Jurkat, Clone E6-1 (cell line): ENCODE measurements around the gene CHRNG. TPM values are rescaled to one million over a fixed set of nuclear protein-coding genes. Genes with fewer than 3 reads are reported as not detected.

ENCODE experiments used
- DNase-seq: peaks from one replicate; pipeline ENCODE4 v3.0.0-alpha.2; 2011; ENCODE audit warnings: low read depth, low spot score
- H3K4me3 ChIP-seq: 2 replicates; pipeline ENCODE4 v1.5.1; 2011; ENCODE audit warnings: mild to moderate bottlenecking, low read length, control low read depth, moderate library complexity
- polyA plus RNA-seq: library from polyadenylated mRNA; unstranded; fragments of >200 nt; gene quantifications from one replicate; pipeline ENCODE4 v1.2.1, GENCODE V29; 2012; ENCODE audit warnings: missing spikeins; ENCODE audit not compliant: insufficient read length, insufficient read depth

The CHRNG gene
- not detected for polyA plus RNA-seq

- no peak for DNase-seq
- no peak within 1 kb of the TSS for H3K4me3 ChIP-seq
Observed at GRCh38 chr2:232539298-232540231, at the start of gene CHRNG. Gene CHRNG (plus strand): TSS chr2:232539692. CDS start chr2:232539748, 56 bp downstream.

GRCh38 chr2:232490221-232491138, 49.0 kb upstream of the CHRNG start:
- no peak for DNase-seq
- no peak overlapping the region for H3K4me3 ChIP-seq

- no peak overlapping the region for H3K4me3 ChIP-seq
- DNase-seq = no peak
Observed at GRCh38 chr2:232491139-232491780, 48.2 kb upstream of the CHRNG start.

- H3K4me3 ChIP-seq = no peak overlapping the region
- DNase-seq = no peak
Observed at GRCh38 chr2:232492236-232492848, 47.1 kb upstream of the CHRNG start.

- no peak for DNase-seq
- H3K4me3 ChIP-seq = no peak overlapping the region
Observed at GRCh38 chr2:232492963-232493700, 46.4 kb upstream of the CHRNG start.

- DNase-seq = no peak
- no peak overlapping the region for H3K4me3 ChIP-seq
Observed at GRCh38 chr2:232493701-232494474, 45.6 kb upstream of the CHRNG start.

- no peak overlapping the region for H3K4me3 ChIP-seq
Observed at GRCh38 chr2:232494542-232494941, 45.0 kb upstream of the CHRNG start.

GRCh38 chr2:232495292-232495691, 44.2 kb upstream of the CHRNG start:
- DNase-seq = no peak
- no peak overlapping the region for H3K4me3 ChIP-seq

More at GRCh38 chr2:232494542-232494941, 45.0 kb upstream of the CHRNG start:
- no peak for DNase-seq

GRCh38 chr2:232496501-232497270, 42.8 kb upstream of the CHRNG start:
- no peak for DNase-seq
- H3K4me3 ChIP-seq = no peak overlapping the region

- no peak overlapping the region for H3K4me3 ChIP-seq
- DNase-seq = no peak
Observed at GRCh38 chr2:232497348-232497747, 42.1 kb upstream of the CHRNG start.

GRCh38 chr2:232498452-232498851, 41.0 kb upstream of the CHRNG start:
- H3K4me3 ChIP-seq = no peak overlapping the region
- no peak for DNase-seq

GRCh38 chr2:232501331-232501771, 38.1 kb upstream of the CHRNG start:
- no peak overlapping the region for H3K4me3 ChIP-seq
- DNase-seq = no peak

GRCh38 chr2:232501794-232502390, 37.6 kb upstream of the CHRNG start:
- no peak overlapping the region for H3K4me3 ChIP-seq
- no peak for DNase-seq

- peak; percentile 7 for DNase-seq
- no peak overlapping the region for H3K4me3 ChIP-seq
Observed at GRCh38 chr2:232502511-232502910, 37.0 kb upstream of the CHRNG start.

- DNase-seq = no peak
- H3K4me3 ChIP-seq = no peak overlapping the region; the same call in 1 of the 2 replicates
Observed at GRCh38 chr2:232502911-232503808, 36.3 kb upstream of the CHRNG start.
